K562 (cell line): ENCODE results near the gene PEX6. TPM values are rescaled to one million over a fixed set of nuclear protein-coding genes. Genes with fewer than 3 reads are reported as not detected.

Experiments
- ATAC-seq: fragments of 200-7000 bp; cut with Tn5 transposase; 3 replicates; pipeline ENCODE4 v1.9.1; 2020; ENCODE audit warnings: moderate library complexity
- BruUV-seq: library from RNA; stranded (reverse); fragments of 400-500 nt; replicated peaks from 2 replicates; lab custom pipeline; 2021; lab: Mats Ljungman, UMichigan
- CTCF ChIA-PET: fragments of 300-600 bp; formaldehyde crosslinking; extraction: SDS; loops from one replicate; lab custom pipeline; 2021; ENCODE audit warnings: low intra/inter-chr PET ratio; lab: Yijun Ruan, JAX
- POLR2A ChIA-PET: fragments of 300-600, 350-650 bp; sonication (Branson Sonifier 250); formaldehyde crosslinking; extraction: SDS; loops from one replicate; lab custom pipeline; 2021; ENCODE audit warnings: antibody characterized with exemption, inconsistent platforms; lab: Yijun Ruan, JAX
- DNase-seq, 4 experiments: peaks; one replicate each; pipeline versions ENCODE4 v3.0.0 to v3.0.0-alpha.2; 2011 to 2018; ENCODE audit warnings: low spot score in 3 of 4, mixed read lengths in 3 of 4; ENCODE audit errors: extremely low read depth in 1 of 4
- FAIRE-seq: peaks from 2 replicates; lab custom pipeline; 2011; peaks lifted over from hg19 to GRCh38; lab: Jason Lieb, UNC
- H2AFZ ChIP-seq: 2 replicates; pipeline ENCODE4 v1.6.0; 2011; ENCODE audit warnings: low read depth, low read length, control low read depth, inconsistent platforms
- H3K27ac ChIP-seq: fragments of 200-600 bp; 3 replicates; pipeline ENCODE4 v1.8.0; 2011; ENCODE audit warnings: low read depth, mild to moderate bottlenecking, control low read depth, inconsistent platforms, low read length, moderate library complexity, mixed read lengths; ENCODE audit errors: extremely low read depth
- H3K27me3 ChIP-seq, 2 experiments: fragments of 300-600 bp in 1 of 2; 2 replicates in 1 of 2; 3 replicates in 1 of 2; pipeline versions ENCODE4 v1.6.0 to v1.8.0; 2011; ENCODE audit warnings: inconsistent platforms in 2 of 2, low read length in 2 of 2, mild to moderate bottlenecking in 1 of 2, mixed read lengths in 1 of 2, moderate library complexity in 1 of 2; ENCODE audit not compliant: control insufficient read depth in 2 of 2, insufficient read depth in 2 of 2
- H3K36me3 ChIP-seq: fragments of 300-600 bp; 3 replicates; pipeline ENCODE4 v1.8.0; 2011; ENCODE audit warnings: mild to moderate bottlenecking, low read length, inconsistent platforms; ENCODE audit not compliant: control insufficient read depth, insufficient read depth
- H3K4me1 ChIP-seq, 2 experiments: fragments of 200-600 bp in 1 of 2; replicated peaks in 1 of 2; 2 replicates in 1 of 2; 3 replicates in 1 of 2; pipeline versions ENCODE4 v1.5.1 to v1.8.0; 2011; ENCODE audit warnings: inconsistent platforms in 2 of 2, low read length in 2 of 2, mild to moderate bottlenecking in 1 of 2, mixed read lengths in 1 of 2, moderate library complexity in 1 of 2; ENCODE audit not compliant: control insufficient read depth in 2 of 2, insufficient read depth in 2 of 2
- H3K4me2 ChIP-seq: 2 replicates; pipeline ENCODE4 v1.6.1; 2011; ENCODE audit warnings: low read length, control low read depth, inconsistent platforms, mixed read lengths; ENCODE audit not compliant: insufficient read depth
- H3K4me3 ChIP-seq: fragments of 200-600 bp; sonication (generic), shearing (Covaris generic); 2 replicates; pipeline ENCODE4 v1.5.1; 2016; ENCODE audit warnings: control low read depth, inconsistent platforms
- H3K79me2 ChIP-seq: fragments of 200-600 bp; 3 replicates; pipeline ENCODE4 v1.8.0; 2011; ENCODE audit warnings: low read length, inconsistent platforms; ENCODE audit not compliant: control insufficient read depth, insufficient read depth
- H3K9ac ChIP-seq, 2 experiments: 2 replicates each; pipeline versions ENCODE4 v1.6.0 to v1.6.1; 2011; ENCODE audit warnings: low read depth in 2 of 2, low read length in 2 of 2, control low read depth in 1 of 2, inconsistent platforms in 1 of 2, mild to moderate bottlenecking in 1 of 2, mixed read lengths in 1 of 2; ENCODE audit not compliant: insufficient read depth in 1 of 2
- H3K9me1 ChIP-seq: one replicate; pipeline ENCODE4 v1.6.0; 2011; ENCODE audit warnings: inconsistent platforms, mild to moderate bottlenecking, low read length, moderate library complexity; ENCODE audit not compliant: control insufficient read depth, insufficient read depth
- H3K9me3 ChIP-seq: replicated peaks from 2 replicates; pipeline ENCODE4 v1.5.1; 2011; ENCODE audit warnings: low read depth, low read length, inconsistent platforms; ENCODE audit not compliant: control insufficient read depth, insufficient read depth
- H4K20me1 ChIP-seq: replicated peaks from 2 replicates; pipeline ENCODE4 v1.6.1; 2011; ENCODE audit warnings: low read length, inconsistent platforms, mixed read lengths; ENCODE audit not compliant: control insufficient read depth, insufficient read depth
- CEBPB ChIP-seq: fragments of 450-650 bp; IDR thresholded peaks from 2 replicates; pipeline ENCODE4 v1.6.1; 2016; ENCODE audit warnings: missing genetic modification characterization, missing compliant biosample characterization
- ELK3 ChIP-seq: fragments of 450-650 bp; formaldehyde crosslinking; IDR thresholded peaks from 2 replicates; pipeline ENCODE4 v1.4.0; 2020; ENCODE audit warnings: mild to moderate bottlenecking
- FOXA3 ChIP-seq, 2 experiments: fragments of 450-650 bp in 1 of 2; sonication (generic) in 1 of 2; formaldehyde crosslinking; IDR thresholded peaks in 1 of 2; conservative IDR thresholded peaks in 1 of 2; 2 replicates each; pipeline versions ENCODE4 v1.4.0 to v1.8.0; 2020 to 2022; ENCODE audit warnings: mild to moderate bottlenecking in 2 of 2, missing genetic modification reagents in 1 of 2
- GTF2A2 ChIP-seq: IDR thresholded peaks from 2 replicates; pipeline ENCODE4 v1.6.1; 2016; ENCODE audit warnings: mild to moderate bottlenecking, missing genetic modification characterization, missing compliant biosample characterization
- MCM5 ChIP-seq: fragments of 450-650 bp; IDR thresholded peaks from 2 replicates; pipeline ENCODE4 v1.6.1; 2016; ENCODE audit warnings: low read depth
- TBP ChIP-seq: optimal IDR thresholded peaks from 2 replicates; pipeline ENCODE3; 2011; ENCODE audit warnings: low read depth, low read length, improper control_type of control experiment
- ZNF143 ChIP-seq: sonication (generic); formaldehyde crosslinking; IDR thresholded peaks from 2 replicates; pipeline ENCODE4 v1.9.0; 2022; ENCODE audit warnings: mild to moderate bottlenecking, missing genetic modification reagents
- WGBS: fragments of 100-300 bp; shearing (Covaris generic); methylation state at CpG from one replicate; pipeline ENCODE4 v1.1.6; 2016; ENCODE audit warnings: low coverage, mixed read lengths; ENCODE audit not compliant: insufficient coverage; ENCODE audit errors: missing lambda C conversion rate; 5-methylcytosine and 5-hydroxymethylcytosine counted together
- in situ Hi-C: fragments of 300-500 bp; cut with MboI; formaldehyde crosslinking; loops from 4 replicates; pipeline ENCODE4 v1.15.0; 2018; ENCODE audit warnings: inconsistent platforms, mixed read lengths
- intact Hi-C: fragments of 100-400 bp; cut with micrococcal nuclease; formaldehyde crosslinking; loops from 2 replicates; pipeline ENCODE4 v1.14.2; 2022
- polyA plus RNA-seq, 8 experiments: library from polyadenylated mRNA; depleted of rRNA in 4 of 8; stranded (reverse) in 5 of 8; unstranded in 3 of 8; fragments of >200 nt; fragmentation: Nextera tagmentation in 2 of 8; fragmentation: Illumina TruSeq in 1 of 8; extraction: Ambion mirVana in 2 of 8; extraction: Trizol in 1 of 8; gene quantifications; 2 replicates each; pipeline versions ENCODE4 v1.2.1 to v1.2.3, GENCODE V29; 2011 to 2014; ENCODE audit warnings: inconsistent platforms in 1 of 8, missing spikeins in 1 of 8
- total RNA-seq, 7 experiments: library from RNA; depleted of rRNA in 6 of 7; stranded (reverse); fragments of >200 nt in 6 of 7; fragmentation: Illumina TruSeq in 2 of 7; extraction: Trizol in 2 of 7; gene quantifications; 2 replicates each; pipeline versions ENCODE4 v1.2.1 to v1.2.3, GENCODE V29; 2011 to 2021; ENCODE audit warnings: low replicate concordance in 1 of 7

PEX6 gene
- total and polyA plus RNA-seq, 9 of the 15 experiments (the other 6 are each of a cell fraction or from before 2014, with no cell fraction given): 0.17 to 20.8 (median 6.9) TPM

- H3K9me3 ChIP-seq: no peaks in the 10 kb centered on the region
- peaks cover 62% of the 10 kb centered on the region for H3K36me3 ChIP-seq
- ChIA-PET POLR2A (interaction anchor here (0.6 to 1.6 kb wide), 3 partner anchors 13 to 696 kb away, joined by 3 to 4 read pairs (median 4); partner anchors contain the start of gene GTPBP2), CTCF (no interaction called here)
- H3K4me3 ChIP-seq: no peak overlapping the region
- H3K79me2 ChIP-seq: peaks cover 43% of the 10 kb centered on the region
- H3K4me1 ChIP-seq: peaks cover 14 to 18% of the 10 kb centered on the region in 2 experiments; a peak in 4 of 5 replicates
- 42% methylated on average over 3 of the region's 3 CpGs for WGBS
- H3K4me2 ChIP-seq: no peak overlapping the region
- H3K9ac ChIP-seq: no peak overlapping the region
- no peaks in the 10 kb centered on the region for H3K27me3 ChIP-seq
- no peak overlapping the region for H2AFZ ChIP-seq
- in situ Hi-C loops (no loop called here), intact Hi-C loops (no loop called here)
- no peaks in the 10 kb centered on the region for H3K9me1 ChIP-seq
- TF ChIP-seq MCM5 (no peak), ZNF143 (CRISPR knock-in tag) (no peak), TBP (peak; percentile 61), FOXA3 (CRISPR knock-in tag; conservative IDR thresholded peaks at IDR 0.05 in 1 of 2, IDR thresholded peaks at IDR 0.05 in 1 of 2) (0 out of 4 replicates have a peak, but pooled peaks of 1 of the 2 experiments have one; percentile 26), CEBPB (tag) (peak; percentile 76), ELK3 (no peak), GTF2A2 (no peak)
- FAIRE-seq: no peak
- no TSS peak for BruUV-seq
- no peak for ATAC-seq
- no peaks in the 10 kb centered on the region; the same call in 1 of the 2 replicates for H4K20me1 ChIP-seq
- DNase-seq: no peak
- H3K27ac ChIP-seq: no peak overlapping the region
These were observed 45.8 kb downstream of the PEX6 start for GRCh38 chr6:42933205-42933604.
